Keratinocyte (primary cell): ENCODE measurements around the gene MRPL44. TPM values are rescaled to one million over a fixed set of nuclear protein-coding genes. Genes with fewer than 3 reads are reported as not detected.

Experiments used
- DNase-seq: peaks from one replicate; pipeline ENCODE4 v3.0.0-alpha.2; 2011; ENCODE audit warnings: low read depth, missing footprints, low spot score
- FAIRE-seq: peaks from 2 replicates; lab custom pipeline; 2011; peaks lifted over from hg19 to GRCh38; lab: Jason Lieb, UNC
- H2AFZ ChIP-seq: 2 replicates; pipeline ENCODE4 v1.6.0; 2012; ENCODE audit warnings: low read length, control low read depth, inconsistent platforms; ENCODE audit not compliant: control insufficient read depth
- H3K27ac ChIP-seq: 2 replicates; pipeline ENCODE4 v1.5.1; 2011; ENCODE audit warnings: low read length; ENCODE audit not compliant: control insufficient read depth, insufficient read depth
- H3K27me3 ChIP-seq: 3 replicates; pipeline ENCODE4 v1.6.0; 2011; ENCODE audit warnings: low read length; ENCODE audit not compliant: control insufficient read depth, insufficient read depth; ENCODE audit errors: extremely low read depth
- H3K36me3 ChIP-seq, 2 experiments: 2 replicates in 1 of 2; 3 replicates in 1 of 2; pipeline ENCODE4 v1.5.1; 2011; ENCODE audit warnings: low read length in 2 of 2, mild to moderate bottlenecking in 1 of 2; ENCODE audit not compliant: control insufficient read depth in 2 of 2, insufficient read depth in 2 of 2; ENCODE audit errors: extremely low read depth in 1 of 2
- H3K4me1 ChIP-seq: 3 replicates; pipeline ENCODE4 v1.5.1; 2011; ENCODE audit warnings: low read length; ENCODE audit not compliant: control insufficient read depth, insufficient read depth; ENCODE audit errors: extremely low read depth
- H3K4me2 ChIP-seq: 3 replicates; pipeline ENCODE4 v1.6.0; 2011; ENCODE audit warnings: low read depth, low read length; ENCODE audit not compliant: control insufficient read depth, insufficient read depth; ENCODE audit errors: extremely low read depth
- H3K4me3 ChIP-seq, 3 experiments: fragments of 200-600 bp in 1 of 3; sonication (generic) in 1 of 3; 2 replicates in 2 of 3; 3 replicates in 1 of 3; pipeline ENCODE4 v1.5.1; 2011 to 2016; ENCODE audit warnings: low read length in 3 of 3, mild to moderate bottlenecking in 3 of 3, control low read depth in 2 of 3, inconsistent platforms in 1 of 3, low read depth in 1 of 3, mixed read lengths in 1 of 3, mixed run types in 1 of 3, moderate library complexity in 1 of 3; ENCODE audit not compliant: control insufficient read depth in 2 of 3, insufficient read depth in 2 of 3; ENCODE audit errors: extremely low read depth in 1 of 3
- H3K79me2 ChIP-seq: 2 replicates; pipeline ENCODE4 v1.6.0; 2012; ENCODE audit warnings: low read length; ENCODE audit not compliant: control insufficient read depth, insufficient read depth
- H3K9ac ChIP-seq: 3 replicates; pipeline ENCODE4 v1.6.0; 2011; ENCODE audit warnings: low read length; ENCODE audit not compliant: control insufficient read depth, insufficient read depth; ENCODE audit errors: extremely low read depth
- H3K9me1 ChIP-seq: 3 replicates; pipeline ENCODE4 v1.6.0; 2011; ENCODE audit warnings: low read length; ENCODE audit not compliant: control insufficient read depth, insufficient read depth; ENCODE audit errors: extremely low read depth
- H3K9me3 ChIP-seq: 2 replicates; pipeline ENCODE4 v1.5.1; 2012; ENCODE audit warnings: low read depth, low read length; ENCODE audit not compliant: control insufficient read depth
- H4K20me1 ChIP-seq: 3 replicates; pipeline ENCODE4 v1.6.0; 2011; ENCODE audit warnings: low read length; ENCODE audit not compliant: control insufficient read depth, insufficient read depth; ENCODE audit errors: extremely low read depth
- EZH2 ChIP-seq: IDR thresholded peaks from one replicate; pipeline ENCODE4 v1.6.1; 2012; ENCODE audit warnings: inconsistent platforms, mild to moderate bottlenecking, low read length, moderate library complexity
- dilution Hi-C: fragments of 300-500 bp; cut with MboI; formaldehyde crosslinking; loops from one replicate; pipeline ENCODE4 v1.7.0; 2020; ENCODE audit warnings: low sequenced_read_pairs; ENCODE audit not compliant: extremely low pct_ligation_motif_present
- polyA plus RNA-seq, 5 experiments: library from polyadenylated mRNA; depleted of rRNA in 3 of 5; stranded (reverse) in 3 of 5; stranded (forward) in 1 of 5; unstranded in 1 of 5; fragments of >200 nt; gene quantifications; 1 replicate in 1 of 5; 2 replicates in 3 of 5; 3 replicates in 1 of 5; pipeline versions ENCODE4 v1.2.1 to v1.2.3, GENCODE V29; 2011 to 2012; ENCODE audit warnings: missing spikeins in 2 of 5, low read depth in 1 of 5, low replicate concordance in 1 of 5
- TF ChIP-seq, protein P1 (sequence below), 3 experiments: IDR thresholded peaks in 1 of 3; conservative IDR thresholded peaks in 1 of 3; optimal IDR thresholded peaks in 1 of 3; 2 replicates in 2 of 3; 3 replicates in 1 of 3; pipeline versions ENCODE3 to v1.5.1; 2011; ENCODE audit warnings: low read length in 3 of 3, mild to moderate bottlenecking in 3 of 3, moderate library complexity in 2 of 3, control low read depth in 1 of 3, inconsistent platforms in 1 of 3; ENCODE audit not compliant: insufficient read depth in 2 of 3; ENCODE audit errors: extremely low read depth in 1 of 3

Gene MRPL44
- polyA plus RNA-seq, 1 donor (not counting 4 experiments of a cell fraction or from before 2014, with no cell fraction given) = 27.1 TPM

GRCh38 chr2:223969315-223969714, 12.1 kb downstream of the MRPL44 start:
- Histone ChIP-seq H3K4me3 (no peak overlapping the region), H3K9me1 (no peaks in the 10 kb centered on the region), H2AFZ (no peak overlapping the region), H3K4me1 (no peaks in the 10 kb centered on the region), H3K36me3 (peaks cover 0 to 5% of the 10 kb centered on the region in 2 experiments), H3K9me3 (no peaks in the 10 kb centered on the region), H4K20me1 (no peaks in the 10 kb centered on the region), H3K9ac (no peak overlapping the region), H3K27me3 (no peaks in the 10 kb centered on the region), H3K27ac (no peak overlapping the region), H3K4me2 (no peak overlapping the region), H3K79me2 (peaks cover 2% of the 10 kb centered on the region)
- dilution Hi-C loops = no loop called here
- TF ChIP-seq EZH2 = no peak
- TF ChIP-seq, protein P1, sequence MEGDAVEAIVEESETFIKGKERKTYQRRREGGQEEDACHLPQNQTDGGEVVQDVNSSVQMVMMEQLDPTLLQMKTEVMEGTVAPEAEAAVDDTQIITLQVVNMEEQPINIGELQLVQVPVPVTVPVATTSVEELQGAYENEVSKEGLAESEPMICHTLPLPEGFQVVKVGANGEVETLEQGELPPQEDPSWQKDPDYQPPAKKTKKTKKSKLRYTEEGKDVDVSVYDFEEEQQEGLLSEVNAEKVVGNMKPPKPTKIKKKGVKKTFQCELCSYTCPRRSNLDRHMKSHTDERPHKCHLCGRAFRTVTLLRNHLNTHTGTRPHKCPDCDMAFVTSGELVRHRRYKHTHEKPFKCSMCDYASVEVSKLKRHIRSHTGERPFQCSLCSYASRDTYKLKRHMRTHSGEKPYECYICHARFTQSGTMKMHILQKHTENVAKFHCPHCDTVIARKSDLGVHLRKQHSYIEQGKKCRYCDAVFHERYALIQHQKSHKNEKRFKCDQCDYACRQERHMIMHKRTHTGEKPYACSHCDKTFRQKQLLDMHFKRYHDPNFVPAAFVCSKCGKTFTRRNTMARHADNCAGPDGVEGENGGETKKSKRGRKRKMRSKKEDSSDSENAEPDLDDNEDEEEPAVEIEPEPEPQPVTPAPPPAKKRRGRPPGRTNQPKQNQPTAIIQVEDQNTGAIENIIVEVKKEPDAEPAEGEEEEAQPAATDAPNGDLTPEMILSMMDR (optimal IDR thresholded peaks at IDR 0.05 in 1 of 3, IDR thresholded peaks at IDR 0.05 in 1 of 3, conservative IDR thresholded peaks at IDR 0.05 in 1 of 3; ENCODE audit: extremely low read depth in 1 of 3, insufficient read depth in 2 of 3, low read length in 3 of 3) = no peak
- FAIRE-seq (no peak), DNase-seq (no peak)

DNA sequence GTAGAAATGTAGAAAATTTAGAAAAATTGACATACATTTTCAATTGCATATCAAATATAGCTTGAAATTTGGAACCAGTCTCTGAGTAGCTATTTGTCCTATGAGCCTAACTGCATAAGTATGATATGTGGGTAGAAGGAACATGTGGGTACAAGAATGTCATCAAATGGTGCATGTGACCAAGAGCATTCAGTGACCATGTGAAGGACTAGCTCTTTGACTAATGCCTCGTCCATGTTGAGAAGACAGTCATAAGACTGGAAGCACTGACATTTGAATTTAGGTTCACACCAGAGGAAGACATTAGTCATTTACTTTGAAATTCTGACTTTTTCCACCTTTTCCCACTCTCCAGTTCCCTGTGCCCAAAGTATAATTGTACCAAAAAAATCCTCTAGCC, 12.6 kb downstream of the MRPL44 start:
- DNase-seq = no peak
- Histone ChIP-seq H3K9me1 (no peaks in the 10 kb centered on the region), H3K9ac (no peak overlapping the region), H2AFZ (no peak overlapping the region), H3K36me3 (peaks cover 1 to 8% of the 10 kb centered on the region in 2 experiments), H3K27me3 (no peaks in the 10 kb centered on the region), H3K27ac (no peak overlapping the region), H3K4me2 (no peak overlapping the region), H3K79me2 (no peaks in the 10 kb centered on the region), H3K4me3 (no peak overlapping the region), H4K20me1 (no peaks in the 10 kb centered on the region), H3K4me1 (no peaks in the 10 kb centered on the region), H3K9me3 (no peaks in the 10 kb centered on the region)
- no peak for FAIRE-seq
- dilution Hi-C loops = no loop called here
- TF ChIP-seq, protein P1 (optimal IDR thresholded peaks at IDR 0.05 in 1 of 3, IDR thresholded peaks at IDR 0.05 in 1 of 3, conservative IDR thresholded peaks at IDR 0.05 in 1 of 3; ENCODE audit: extremely low read depth in 1 of 3, insufficient read depth in 2 of 3, low read length in 3 of 3) = no peak
